OCI-LY1 (cell line): ENCODE results near the gene RPL9.

ENCODE experiments used
- H2AFZ ChIP-seq: fragments of 200-600 bp; sonication (generic), shearing (Covaris generic); 2 replicates; pipeline ENCODE4 v1.6.0; 2014; ENCODE audit warnings: antibody characterized with exemption, mild to moderate bottlenecking, low read length
- H3F3A ChIP-seq: fragments of 200-600 bp; sonication (generic), shearing (Covaris generic); 2 replicates; pipeline ENCODE4 v1.6.0; 2014; ENCODE audit warnings: mild to moderate bottlenecking, antibody characterized with exemption, low read length, moderate library complexity; ENCODE audit not compliant: insufficient read depth
- H3K27ac ChIP-seq: fragments of 200-600 bp; sonication (generic); 2 replicates; pipeline ENCODE4 v1.5.1; 2014; ENCODE audit warnings: low read length, mixed run types, mild to moderate bottlenecking, low read depth; ENCODE audit not compliant: poor library complexity, severe bottlenecking
- H3K27me3 ChIP-seq: fragments of 200-600 bp; sonication (generic); 2 replicates; pipeline ENCODE4 v1.6.0; 2014; ENCODE audit warnings: antibody characterized with exemption, mild to moderate bottlenecking, low read length, moderate library complexity; ENCODE audit not compliant: insufficient read depth
- H3K36me3 ChIP-seq: fragments of 200-600 bp; sonication (generic); 2 replicates; pipeline ENCODE4 v1.6.1; 2014; ENCODE audit warnings: mild to moderate bottlenecking, antibody characterized with exemption, low read length, moderate library complexity, mixed read lengths; ENCODE audit not compliant: insufficient read depth
- H3K4me1 ChIP-seq: fragments of 200-600 bp; sonication (generic); 2 replicates; pipeline ENCODE4 v1.5.1; 2014; ENCODE audit warnings: mild to moderate bottlenecking, low read length, moderate library complexity; ENCODE audit not compliant: insufficient read depth, severe bottlenecking
- H3K4me2 ChIP-seq: fragments of 200-600 bp; sonication (generic), shearing (Covaris generic); 2 replicates; pipeline ENCODE4 v1.6.1; 2014; ENCODE audit warnings: low read length
- H3K4me3 ChIP-seq: fragments of 200-600 bp; sonication (generic); 2 replicates; pipeline ENCODE4 v1.5.1; 2014; ENCODE audit warnings: low read length, low read depth, mild to moderate bottlenecking, mixed read lengths; ENCODE audit not compliant: poor library complexity, severe bottlenecking
- H3K79me2 ChIP-seq: fragments of 200-600 bp; shearing (Covaris generic); 2 replicates; pipeline ENCODE4 v1.6.1; 2016; ENCODE audit warnings: mixed run types, low read length, mixed read lengths; ENCODE audit not compliant: insufficient read depth
- H3K9ac ChIP-seq: fragments of 200-600 bp; sonication (generic), shearing (Covaris generic); 2 replicates; pipeline ENCODE4 v1.6.1; 2014; ENCODE audit warnings: mild to moderate bottlenecking, low read length, mixed read lengths
- H3K9me2 ChIP-seq: fragments of 200-600 bp; sonication (generic), shearing (Covaris generic); 2 replicates; pipeline ENCODE4 v1.6.1; 2014; ENCODE audit warnings: low read depth, mild to moderate bottlenecking, low read length, mixed read lengths
- H3K9me3 ChIP-seq: fragments of 200-600 bp; shearing (Covaris generic); 2 replicates; pipeline ENCODE4 v1.6.1; 2014; ENCODE audit warnings: low read length, mixed read lengths
- H4K20me1 ChIP-seq: fragments of 200-600 bp; sonication (generic), shearing (Covaris generic); 2 replicates; pipeline ENCODE4 v1.6.0; 2016; ENCODE audit warnings: mild to moderate bottlenecking, low read length; ENCODE audit not compliant: insufficient read depth
- EZH2 ChIP-seq: fragments of 200-600 bp; sonication (generic), shearing (Covaris generic); IDR thresholded peaks from 2 replicates; pipeline ENCODE4 v1.8.0; 2017; ENCODE audit warnings: borderline replicate concordance, mixed run types, mild to moderate bottlenecking, antibody characterized with exemption, low read length, moderate library complexity, mixed read lengths
- TF ChIP-seq, protein P1 (sequence below): fragments of 200-600 bp; sonication (generic), shearing (Covaris generic); IDR thresholded peaks from 2 replicates; pipeline ENCODE4 v1.5.1; 2017; ENCODE audit warnings: mild to moderate bottlenecking, antibody characterized with exemption, low read length, moderate library complexity, mixed read lengths

Gene RPL9

DNA sequence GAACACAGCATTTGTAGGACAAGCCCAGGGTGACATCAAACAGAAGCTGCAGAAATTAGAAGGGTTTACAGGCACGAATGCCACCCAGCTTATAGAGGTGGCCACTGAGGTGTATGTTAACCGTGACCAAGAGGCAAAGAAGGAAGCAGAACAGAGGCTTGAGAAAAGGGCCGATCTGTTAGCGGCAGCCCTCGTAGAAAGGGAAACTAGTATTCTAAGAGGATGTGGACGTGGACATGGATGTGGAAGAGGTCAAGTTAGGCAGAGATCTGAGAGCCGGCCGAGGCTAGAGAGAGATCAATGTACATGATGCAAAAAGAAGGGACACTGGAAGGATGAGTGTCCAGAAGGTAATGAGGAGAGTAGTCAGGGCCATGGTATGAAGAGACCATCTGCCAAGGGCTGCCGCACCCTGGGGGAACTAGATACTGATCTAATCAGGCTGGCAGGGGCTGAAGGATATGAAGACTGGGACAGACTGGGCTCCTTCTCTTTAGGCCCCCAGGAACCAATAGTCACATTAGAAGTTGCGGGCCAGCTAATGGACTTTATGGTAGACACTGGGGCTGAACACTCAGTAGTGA is 27.6 kb upstream of the RPL9 start:
- Histone ChIP-seq H3K4me3 (no peak overlapping the region), H3K27me3 (no peaks in the 10 kb centered on the region), H3K27ac (no peak overlapping the region), H3K79me2 (no peaks in the 10 kb centered on the region), H3K9me2 (no peaks in the 10 kb centered on the region), H3F3A (no peaks in the 10 kb centered on the region), H3K9me3 (no peaks in the 10 kb centered on the region), H3K4me2 (no peak overlapping the region), H3K9ac (no peak overlapping the region), H2AFZ (no peak overlapping the region), H3K4me1 (no peaks in the 10 kb centered on the region), H4K20me1 (no peaks in the 10 kb centered on the region), H3K36me3 (no peaks in the 10 kb centered on the region)
- no peak for TF ChIP-seq EZH2
- TF ChIP-seq, protein P1, sequence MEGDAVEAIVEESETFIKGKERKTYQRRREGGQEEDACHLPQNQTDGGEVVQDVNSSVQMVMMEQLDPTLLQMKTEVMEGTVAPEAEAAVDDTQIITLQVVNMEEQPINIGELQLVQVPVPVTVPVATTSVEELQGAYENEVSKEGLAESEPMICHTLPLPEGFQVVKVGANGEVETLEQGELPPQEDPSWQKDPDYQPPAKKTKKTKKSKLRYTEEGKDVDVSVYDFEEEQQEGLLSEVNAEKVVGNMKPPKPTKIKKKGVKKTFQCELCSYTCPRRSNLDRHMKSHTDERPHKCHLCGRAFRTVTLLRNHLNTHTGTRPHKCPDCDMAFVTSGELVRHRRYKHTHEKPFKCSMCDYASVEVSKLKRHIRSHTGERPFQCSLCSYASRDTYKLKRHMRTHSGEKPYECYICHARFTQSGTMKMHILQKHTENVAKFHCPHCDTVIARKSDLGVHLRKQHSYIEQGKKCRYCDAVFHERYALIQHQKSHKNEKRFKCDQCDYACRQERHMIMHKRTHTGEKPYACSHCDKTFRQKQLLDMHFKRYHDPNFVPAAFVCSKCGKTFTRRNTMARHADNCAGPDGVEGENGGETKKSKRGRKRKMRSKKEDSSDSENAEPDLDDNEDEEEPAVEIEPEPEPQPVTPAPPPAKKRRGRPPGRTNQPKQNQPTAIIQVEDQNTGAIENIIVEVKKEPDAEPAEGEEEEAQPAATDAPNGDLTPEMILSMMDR = no peak

DNA sequence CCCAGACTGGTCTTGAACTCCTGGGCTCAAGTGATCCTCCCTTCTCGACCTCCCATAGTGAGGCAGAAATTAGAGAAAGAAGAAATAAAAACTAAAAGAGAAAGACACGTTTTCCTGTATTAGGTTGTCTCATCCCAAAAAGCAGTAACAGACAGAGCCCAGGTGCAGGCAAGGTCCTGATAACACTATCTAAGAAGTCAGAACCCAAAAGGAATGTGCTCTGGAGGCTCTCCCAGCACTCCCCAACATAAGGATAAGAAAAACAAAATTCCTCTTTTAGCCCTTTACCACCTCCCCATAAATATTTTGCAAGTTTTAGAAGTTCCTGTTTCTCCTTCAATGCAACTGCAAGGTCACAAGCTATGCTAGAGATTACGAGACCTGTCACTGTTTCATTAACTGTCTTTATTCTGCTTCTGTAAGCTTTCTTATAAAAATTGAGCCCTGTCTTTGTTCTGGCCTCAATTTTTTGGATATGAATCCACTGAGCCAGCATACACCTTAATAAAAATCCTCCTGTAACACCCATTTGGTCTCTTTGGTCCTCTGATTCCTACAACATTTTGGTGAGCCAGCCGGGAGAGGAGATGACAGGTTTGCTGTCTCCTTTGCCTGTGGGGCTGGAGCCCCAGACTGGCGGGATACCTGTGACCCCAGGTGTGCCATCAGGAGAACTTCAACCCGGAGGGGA is 26.0 kb upstream of the RPL9 start:
- no peak overlapping the region for H3K4me3 ChIP-seq
- no peaks in the 10 kb centered on the region for H3K9me3 ChIP-seq
- no peaks in the 10 kb centered on the region for H3K9me2 ChIP-seq
- H3F3A ChIP-seq = no peaks in the 10 kb centered on the region
- H3K9ac ChIP-seq = no peak overlapping the region
- no peak overlapping the region for H3K4me2 ChIP-seq
- no peaks in the 10 kb centered on the region for H3K79me2 ChIP-seq
- H3K4me1 ChIP-seq = no peaks in the 10 kb centered on the region
- no peak overlapping the region for H3K27ac ChIP-seq
- H3K27me3 ChIP-seq = no peaks in the 10 kb centered on the region
- no peak for TF ChIP-seq EZH2
- TF ChIP-seq, protein P1 = no peak
- no peak overlapping the region for H2AFZ ChIP-seq
- H4K20me1 ChIP-seq = no peaks in the 10 kb centered on the region
- H3K36me3 ChIP-seq = no peaks in the 10 kb centered on the region

GRCh38 chr4:39480902-39481695 is 22.4 kb upstream of the RPL9 start:
- no peaks in the 10 kb centered on the region for H3K9me2 ChIP-seq
- H3K4me3 ChIP-seq = no peak overlapping the region
- peaks cover 3% of the 10 kb centered on the region for H3K36me3 ChIP-seq
- TF ChIP-seq, protein P1 = no peak
- TF ChIP-seq EZH2 = no peak
- H3K9ac ChIP-seq = no peak overlapping the region
- no peaks in the 10 kb centered on the region for H3K9me3 ChIP-seq
- H4K20me1 ChIP-seq = no peaks in the 10 kb centered on the region
- H2AFZ ChIP-seq = no peak overlapping the region
- H3K27me3 ChIP-seq = no peaks in the 10 kb centered on the region
- no peaks in the 10 kb centered on the region for H3F3A ChIP-seq
- no peak overlapping the region for H3K4me2 ChIP-seq
- no peaks in the 10 kb centered on the region for H3K4me1 ChIP-seq
- H3K79me2 ChIP-seq = no peaks in the 10 kb centered on the region
- H3K27ac ChIP-seq = no peak overlapping the region
